MM.1S (cell line): ENCODE data around the gene VAMP2.

Source experiments
- EZH2 ChIP-seq: fragments of 300-600 bp; sonication (generic); optimal IDR thresholded peaks from 2 replicates; pipeline ENCODE3; 2017; ENCODE audit warnings: low read depth, mild to moderate bottlenecking, antibody characterized with exemption, low read length, mixed read lengths
- EZH2phosphoT487 ChIP-seq: fragments of 300-600 bp; sonication (generic); IDR thresholded peaks from 2 replicates; pipeline ENCODE4 v1.6.1; 2018; ENCODE audit warnings: antibody characterized with exemption, low read length
- TF ChIP-seq, protein P1 (sequence below): fragments of 300-600 bp; sonication (generic); IDR thresholded peaks from 2 replicates; pipeline ENCODE4 v1.5.1; 2016; ENCODE audit warnings: antibody characterized with exemption, low read length, mixed read lengths

DNA sequence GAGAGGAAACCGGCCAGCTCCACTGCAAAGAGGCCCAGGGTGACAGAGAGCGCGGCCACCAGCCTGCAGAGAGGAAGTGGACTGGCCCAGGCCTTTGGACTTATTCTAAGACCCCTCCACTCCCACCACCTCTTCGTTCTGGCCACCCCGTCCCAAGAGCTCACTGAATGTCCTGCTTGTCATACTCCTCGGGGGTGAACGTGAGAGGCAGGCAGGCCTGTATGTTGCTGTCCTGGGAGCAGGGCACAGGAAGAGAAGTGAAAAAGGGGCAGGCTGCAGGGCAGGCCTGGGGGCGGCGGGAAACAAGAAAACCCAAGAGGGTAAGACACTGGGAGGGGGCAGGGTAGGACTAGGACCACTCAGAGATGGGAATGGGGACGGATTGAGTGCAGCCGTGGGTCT, 13.0 kb upstream of the VAMP2 start:
- TF ChIP-seq, protein P1, sequence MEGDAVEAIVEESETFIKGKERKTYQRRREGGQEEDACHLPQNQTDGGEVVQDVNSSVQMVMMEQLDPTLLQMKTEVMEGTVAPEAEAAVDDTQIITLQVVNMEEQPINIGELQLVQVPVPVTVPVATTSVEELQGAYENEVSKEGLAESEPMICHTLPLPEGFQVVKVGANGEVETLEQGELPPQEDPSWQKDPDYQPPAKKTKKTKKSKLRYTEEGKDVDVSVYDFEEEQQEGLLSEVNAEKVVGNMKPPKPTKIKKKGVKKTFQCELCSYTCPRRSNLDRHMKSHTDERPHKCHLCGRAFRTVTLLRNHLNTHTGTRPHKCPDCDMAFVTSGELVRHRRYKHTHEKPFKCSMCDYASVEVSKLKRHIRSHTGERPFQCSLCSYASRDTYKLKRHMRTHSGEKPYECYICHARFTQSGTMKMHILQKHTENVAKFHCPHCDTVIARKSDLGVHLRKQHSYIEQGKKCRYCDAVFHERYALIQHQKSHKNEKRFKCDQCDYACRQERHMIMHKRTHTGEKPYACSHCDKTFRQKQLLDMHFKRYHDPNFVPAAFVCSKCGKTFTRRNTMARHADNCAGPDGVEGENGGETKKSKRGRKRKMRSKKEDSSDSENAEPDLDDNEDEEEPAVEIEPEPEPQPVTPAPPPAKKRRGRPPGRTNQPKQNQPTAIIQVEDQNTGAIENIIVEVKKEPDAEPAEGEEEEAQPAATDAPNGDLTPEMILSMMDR = no peak
- TF ChIP-seq EZH2phosphoT487 (no peak), EZH2 (no peak)
